ENCODE results near the gene TNFSF4. TPM values are rescaled to one million over a fixed set of nuclear protein-coding genes. Genes with fewer than 3 reads are reported as not detected.
"Not testable (repeated sequence)": the region's sequence is repeated elsewhere in the genome, so short reads cannot be mapped to it uniquely, and the experiment has no call there.

Gene TNFSF4
- total and polyA plus RNA-seq, 2 experiments from 2014 or later = 4.2 to 4.8 TPM

DNA sequence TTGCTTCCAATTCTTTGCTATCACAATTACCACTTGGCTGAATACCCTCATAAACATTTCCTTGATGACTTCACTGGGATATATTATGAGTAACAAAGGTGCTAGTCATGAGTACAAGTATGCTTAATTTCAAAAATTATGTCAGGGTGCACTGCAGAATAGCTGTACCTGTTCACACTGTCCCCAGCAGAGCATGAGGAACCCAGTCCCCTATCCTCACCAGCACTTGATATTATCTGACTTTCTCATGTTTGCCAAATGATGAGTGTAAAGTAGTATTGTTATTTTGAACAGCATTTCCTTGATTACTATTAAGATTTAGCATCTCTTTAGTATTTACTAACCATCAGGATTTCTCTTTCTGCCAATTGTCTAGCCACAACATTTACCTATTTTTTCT is 33.5 kb upstream of the TNFSF4 start:
- Histone ChIP-seq H3K79me2 (ENCODE audit: insufficient read depth) (no peaks in the 10 kb centered on the region), H3K4me2 (ENCODE audit: unreplicated experiment) (no peak overlapping the region), H3K4me1 (ENCODE audit: insufficient read depth) (no peaks in the 10 kb centered on the region), H3K9me2 (ENCODE audit: insufficient read depth) (no peaks in the 10 kb centered on the region), H4K20me1 (ENCODE audit: insufficient read depth) (no peaks in the 10 kb centered on the region), H3K9me3 (ENCODE audit: low read depth) (no peaks in the 10 kb centered on the region), H3K9ac (no peak overlapping the region), H2AFZ (no peak overlapping the region), H3K4me3 (no peak overlapping the region), H3K27ac (no peak overlapping the region), H3K36me3 (ENCODE audit: low read depth) (no peaks in the 10 kb centered on the region), H3K27me3 (replicated peaks; ENCODE audit: insufficient read depth) (no peaks in the 10 kb centered on the region), H3F3A (ENCODE audit: insufficient read depth) (no peaks in the 10 kb centered on the region)
- no peak for DNase-seq
- TF ChIP-seq EZH2phosphoT487 (IDR thresholded peaks at IDR 0.05; ENCODE audit: insufficient read depth, low read depth) (no peak), EZH2 (IDR thresholded peaks at IDR 0.05; ENCODE audit: insufficient read depth, poor library complexity, severe bottlenecking) (no peak)
- in situ Hi-C loops (cut with MboI) = no loop called here

- in situ Hi-C loops (cut with MboI) = no loop called here
- Histone ChIP-seq H3K27me3 (replicated peaks; ENCODE audit: insufficient read depth) (no peaks in the 10 kb centered on the region), H3K27ac (no peak overlapping the region), H2AFZ (no peak overlapping the region), H3K9me2 (ENCODE audit: insufficient read depth) (no peaks in the 10 kb centered on the region), H3K4me1 (ENCODE audit: insufficient read depth) (no peaks in the 10 kb centered on the region), H3K36me3 (ENCODE audit: low read depth) (no peaks in the 10 kb centered on the region), H3K9ac (no peak overlapping the region), H3K9me3 (ENCODE audit: low read depth) (no peaks in the 10 kb centered on the region), H3K79me2 (ENCODE audit: insufficient read depth) (no peaks in the 10 kb centered on the region), H3K4me3 (no peak overlapping the region), H3K4me2 (ENCODE audit: unreplicated experiment) (no peak overlapping the region), H4K20me1 (ENCODE audit: insufficient read depth) (no peaks in the 10 kb centered on the region), H3F3A (ENCODE audit: insufficient read depth) (no peaks in the 10 kb centered on the region)
- WGBS, 2 experiments (ENCODE audit: low coverage in 1 of 2, low lambda C conversion rate in 2 of 2, missing lambda C conversion rate in 2 of 2) = 57 to 59% methylated on average over 2 of the region's 2 CpGs
- TF ChIP-seq EZH2 (IDR thresholded peaks at IDR 0.05; ENCODE audit: insufficient read depth, poor library complexity, severe bottlenecking) (no peak), EZH2phosphoT487 (IDR thresholded peaks at IDR 0.05; ENCODE audit: insufficient read depth, low read depth) (no peak)
- DNase-seq = no peak
These were observed 31.9 kb upstream of the TNFSF4 start for GRCh38 chr1:173239058-173239457.

DNA sequence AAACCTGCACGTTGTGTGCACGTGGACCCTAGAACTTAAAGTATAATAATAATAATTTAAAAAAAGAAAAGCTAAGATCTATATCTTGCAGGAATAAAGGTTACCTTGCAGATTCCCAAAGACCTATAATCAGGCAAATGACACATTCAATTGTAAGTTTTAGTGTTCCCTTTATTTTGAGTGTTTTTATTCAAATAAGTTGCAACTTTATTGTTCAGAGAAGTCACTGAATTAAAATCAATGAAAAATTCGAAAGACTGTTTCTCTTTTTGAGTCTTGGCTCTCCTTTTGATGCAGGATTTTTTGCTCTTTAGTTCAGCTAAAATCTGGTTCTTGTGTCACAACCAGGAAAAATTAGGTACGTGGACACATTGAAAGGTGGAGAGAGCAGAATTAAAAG is 27.8 kb upstream of the TNFSF4 start:
- H3K4me3 ChIP-seq = no peak overlapping the region
- no peaks in the 10 kb centered on the region for H3K4me1 ChIP-seq (ENCODE audit: insufficient read depth)
- no peak overlapping the region for H2AFZ ChIP-seq
- 65 to 70% methylated on average over 4 of the region's 4 CpGs for WGBS, 2 experiments (ENCODE audit: low coverage in 1 of 2, low lambda C conversion rate in 2 of 2, missing lambda C conversion rate in 2 of 2)
- H3F3A ChIP-seq (ENCODE audit: insufficient read depth) = no peaks in the 10 kb centered on the region
- H3K4me2 ChIP-seq (ENCODE audit: unreplicated experiment) = no peak overlapping the region
- no peaks in the 10 kb centered on the region for H3K9me2 ChIP-seq (ENCODE audit: insufficient read depth)
- in situ Hi-C loops (cut with MboI) = no loop called here
- no peaks in the 10 kb centered on the region for H3K9me3 ChIP-seq (ENCODE audit: low read depth)
- no peak for TF ChIP-seq EZH2 (IDR thresholded peaks at IDR 0.05; ENCODE audit: insufficient read depth, poor library complexity, severe bottlenecking)
- no peak for TF ChIP-seq EZH2phosphoT487 (IDR thresholded peaks at IDR 0.05; ENCODE audit: insufficient read depth, low read depth)
- no peak overlapping the region for H3K9ac ChIP-seq
- no peaks in the 10 kb centered on the region for H3K79me2 ChIP-seq (ENCODE audit: insufficient read depth)
- no peaks in the 10 kb centered on the region for H3K27me3 ChIP-seq (replicated peaks; ENCODE audit: insufficient read depth)
- no peaks in the 10 kb centered on the region for H3K36me3 ChIP-seq (ENCODE audit: low read depth)
- DNase-seq = no peak
- no peaks in the 10 kb centered on the region for H4K20me1 ChIP-seq (ENCODE audit: insufficient read depth)
- H3K27ac ChIP-seq = no peak overlapping the region

GRCh38 chr1:173234434-173234833 is 27.3 kb upstream of the TNFSF4 start:
- H4K20me1 ChIP-seq (ENCODE audit: insufficient read depth); DNase-seq; H3K27ac ChIP-seq; H3K4me2 ChIP-seq (ENCODE audit: unreplicated experiment); H3F3A ChIP-seq (ENCODE audit: insufficient read depth); H3K4me1 ChIP-seq (ENCODE audit: insufficient read depth); H3K4me3 ChIP-seq; H3K36me3 ChIP-seq (ENCODE audit: low read depth); H3K27me3 ChIP-seq (replicated peaks; ENCODE audit: insufficient read depth); H3K79me2 ChIP-seq (ENCODE audit: insufficient read depth); H3K9ac ChIP-seq; in situ Hi-C loops (cut with MboI); H3K9me3 ChIP-seq (ENCODE audit: low read depth); H3K9me2 ChIP-seq (ENCODE audit: insufficient read depth); H2AFZ ChIP-seq: not testable (repeated sequence)
- 70 to 83% methylated on average over 3 of the region's 3 CpGs for WGBS, 2 experiments (ENCODE audit: low coverage in 1 of 2, low lambda C conversion rate in 2 of 2, missing lambda C conversion rate in 2 of 2)

DNA sequence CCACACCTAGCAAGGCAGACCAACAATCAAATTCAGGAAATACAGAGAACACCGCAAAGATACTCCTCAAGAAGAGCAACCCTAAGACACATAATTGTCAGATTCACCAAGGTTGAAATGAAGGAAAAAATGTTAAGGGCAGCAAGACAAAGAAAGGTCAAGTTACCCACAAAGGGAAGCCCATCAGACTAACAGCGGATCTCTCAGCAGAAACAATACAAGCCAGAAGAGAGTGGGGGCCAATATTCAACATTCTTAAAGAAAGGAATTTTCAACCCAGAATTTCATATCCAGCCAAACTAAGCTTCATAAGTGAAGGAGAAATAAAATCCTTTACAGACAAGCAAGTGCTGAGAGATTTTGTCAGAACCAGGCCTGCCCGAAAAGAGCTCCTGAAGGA is 21.9 kb upstream of the TNFSF4 start:
- H3K9ac ChIP-seq; in situ Hi-C loops (cut with MboI); H3K9me3 ChIP-seq (ENCODE audit: low read depth); H3K9me2 ChIP-seq (ENCODE audit: insufficient read depth); H3K4me3 ChIP-seq; H3K27ac ChIP-seq; H3K4me2 ChIP-seq (ENCODE audit: unreplicated experiment); DNase-seq; H3K4me1 ChIP-seq (ENCODE audit: insufficient read depth); H3K27me3 ChIP-seq (replicated peaks; ENCODE audit: insufficient read depth); H3F3A ChIP-seq (ENCODE audit: insufficient read depth); H4K20me1 ChIP-seq (ENCODE audit: insufficient read depth); H3K79me2 ChIP-seq (ENCODE audit: insufficient read depth); H2AFZ ChIP-seq; H3K36me3 ChIP-seq (ENCODE audit: low read depth): not testable (repeated sequence)
- 83 to 96% methylated on average over 3 of the region's 3 CpGs for WGBS, 2 experiments (ENCODE audit: low coverage in 1 of 2, low lambda C conversion rate in 2 of 2, missing lambda C conversion rate in 2 of 2)
